Measurements from ENCODE around the gene AFF3.

AFF3 gene

GRCh38 chr2:100119235-100119634, 23.2 kb downstream of the AFF3 start:
- TF ChIP-seq CREB5 (CRISPR knock-in tag; IDR thresholded peaks at IDR 0.05; ENCODE audit: low read depth) (no peak), RARB (CRISPR knock-in tag; IDR thresholded peaks at IDR 0.05) (no peak), ZC3H10 (CRISPR knock-in tag; IDR thresholded peaks at IDR 0.05) (no peak), CSDC2 (CRISPR knock-in tag; IDR thresholded peaks at IDR 0.05) (no peak), TOX (CRISPR knock-in tag; IDR thresholded peaks at IDR 0.05; ENCODE audit: borderline replicate concordance) (no peak), OSR1 (CRISPR knock-in tag; IDR thresholded peaks at IDR 0.05) (no peak), SNAI2 (CRISPR knock-in tag; IDR thresholded peaks at IDR 0.05) (no peak), PPARA (CRISPR knock-in tag; IDR thresholded peaks at IDR 0.05; ENCODE audit: borderline replicate concordance) (no peak), GLIS3 (CRISPR knock-in tag; IDR thresholded peaks at IDR 0.05) (no peak), CSRNP3 (CRISPR knock-in tag; IDR thresholded peaks at IDR 0.05) (no peak), BACH2 (CRISPR knock-in tag; IDR thresholded peaks at IDR 0.05; ENCODE audit: borderline replicate concordance) (no peak), POU6F1 (CRISPR knock-in tag; IDR thresholded peaks at IDR 0.05; ENCODE audit: borderline replicate concordance, low read depth) (no peak), ESRRG (CRISPR knock-in tag; IDR thresholded peaks at IDR 0.05) (no peak)

GRCh38 chr2:100113990-100114433, 28.4 kb downstream of the AFF3 start:
- ATAC-seq, result no peak
- TF ChIP-seq CSDC2 (CRISPR knock-in tag; IDR thresholded peaks at IDR 0.05), result no peak
- no peak for TF ChIP-seq ZFP30 (CRISPR knock-in tag; IDR thresholded peaks at IDR 0.05)
- no peak for TF ChIP-seq ZNF8 (CRISPR knock-in tag; IDR thresholded peaks at IDR 0.05)
- TF ChIP-seq ARNTL (CRISPR knock-in tag; IDR thresholded peaks at IDR 0.05; ENCODE audit: borderline replicate concordance, low read depth), result no peak
- no peak for TF ChIP-seq ZNF70 (CRISPR knock-in tag; IDR thresholded peaks at IDR 0.05)
- no peak for TF ChIP-seq PPARA (CRISPR knock-in tag; IDR thresholded peaks at IDR 0.05; ENCODE audit: borderline replicate concordance)
- TF ChIP-seq TSHZ2 (CRISPR knock-in tag; IDR thresholded peaks at IDR 0.05), result no peak
- TF ChIP-seq ZNF565 (CRISPR knock-in tag; conservative IDR thresholded peaks at IDR 0.05; ENCODE audit: low read depth), result no peak
- no peak for TF ChIP-seq CSRNP3 (CRISPR knock-in tag; IDR thresholded peaks at IDR 0.05)
- no peak for TF ChIP-seq PATZ1 (CRISPR knock-in tag; IDR thresholded peaks at IDR 0.05; ENCODE audit: borderline replicate concordance)
- no peak for TF ChIP-seq ZFP3 (CRISPR knock-in tag; IDR thresholded peaks at IDR 0.05)
- TF ChIP-seq OSR1 (CRISPR knock-in tag; IDR thresholded peaks at IDR 0.05), result no peak
- TF ChIP-seq ISL1 (CRISPR knock-in tag; IDR thresholded peaks at IDR 0.05), result no peak
- TF ChIP-seq TCF4 (CRISPR knock-in tag; IDR thresholded peaks at IDR 0.05; ENCODE audit: borderline replicate concordance), result no peak
- TF ChIP-seq ESRRG (CRISPR knock-in tag; IDR thresholded peaks at IDR 0.05), result no peak

More at GRCh38 chr2:100119235-100119634, 23.2 kb downstream of the AFF3 start:
- ATAC-seq, result no peak

All from SK-N-SH treated with all-trans-retinoic acid at 6 μM for 48 hours (cell line).